ENCODE results near the gene DOCK10. TPM values are rescaled to one million over a fixed set of nuclear protein-coding genes. Genes with fewer than 3 reads are reported as not detected.

DOCK10 gene
- total RNA-seq, 1 donor from 2014 or later = 1.1 TPM

GRCh38 chr2:224994242-224994823 is 47.9 kb downstream of the DOCK10 start:
- H3K4me3 ChIP-seq (ENCODE audit: low read depth, low read length) = no peak overlapping the region
- FAIRE-seq = no peak
- no peaks in the 10 kb centered on the region for H3K36me3 ChIP-seq (ENCODE audit: control insufficient read depth, insufficient read depth, low read length)
- no peaks in the 10 kb centered on the region for H3K27me3 ChIP-seq (ENCODE audit: control insufficient read depth, insufficient read depth, low read length)
- DNase-seq (ENCODE audit: low read depth) = no peak
- TF ChIP-seq, protein P1, sequence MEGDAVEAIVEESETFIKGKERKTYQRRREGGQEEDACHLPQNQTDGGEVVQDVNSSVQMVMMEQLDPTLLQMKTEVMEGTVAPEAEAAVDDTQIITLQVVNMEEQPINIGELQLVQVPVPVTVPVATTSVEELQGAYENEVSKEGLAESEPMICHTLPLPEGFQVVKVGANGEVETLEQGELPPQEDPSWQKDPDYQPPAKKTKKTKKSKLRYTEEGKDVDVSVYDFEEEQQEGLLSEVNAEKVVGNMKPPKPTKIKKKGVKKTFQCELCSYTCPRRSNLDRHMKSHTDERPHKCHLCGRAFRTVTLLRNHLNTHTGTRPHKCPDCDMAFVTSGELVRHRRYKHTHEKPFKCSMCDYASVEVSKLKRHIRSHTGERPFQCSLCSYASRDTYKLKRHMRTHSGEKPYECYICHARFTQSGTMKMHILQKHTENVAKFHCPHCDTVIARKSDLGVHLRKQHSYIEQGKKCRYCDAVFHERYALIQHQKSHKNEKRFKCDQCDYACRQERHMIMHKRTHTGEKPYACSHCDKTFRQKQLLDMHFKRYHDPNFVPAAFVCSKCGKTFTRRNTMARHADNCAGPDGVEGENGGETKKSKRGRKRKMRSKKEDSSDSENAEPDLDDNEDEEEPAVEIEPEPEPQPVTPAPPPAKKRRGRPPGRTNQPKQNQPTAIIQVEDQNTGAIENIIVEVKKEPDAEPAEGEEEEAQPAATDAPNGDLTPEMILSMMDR (IDR thresholded peaks at IDR 0.05; ENCODE audit: insufficient read depth, low read length, severe bottlenecking) = no peak

GRCh38 chr2:224990710-224991109 is 51.6 kb downstream of the DOCK10 start:
- no peaks in the 10 kb centered on the region for H3K27me3 ChIP-seq (ENCODE audit: control insufficient read depth, insufficient read depth, low read length)
- no peak for FAIRE-seq
- TF ChIP-seq, protein P1 (IDR thresholded peaks at IDR 0.05; ENCODE audit: insufficient read depth, low read length, severe bottlenecking) = no peak

DNA sequence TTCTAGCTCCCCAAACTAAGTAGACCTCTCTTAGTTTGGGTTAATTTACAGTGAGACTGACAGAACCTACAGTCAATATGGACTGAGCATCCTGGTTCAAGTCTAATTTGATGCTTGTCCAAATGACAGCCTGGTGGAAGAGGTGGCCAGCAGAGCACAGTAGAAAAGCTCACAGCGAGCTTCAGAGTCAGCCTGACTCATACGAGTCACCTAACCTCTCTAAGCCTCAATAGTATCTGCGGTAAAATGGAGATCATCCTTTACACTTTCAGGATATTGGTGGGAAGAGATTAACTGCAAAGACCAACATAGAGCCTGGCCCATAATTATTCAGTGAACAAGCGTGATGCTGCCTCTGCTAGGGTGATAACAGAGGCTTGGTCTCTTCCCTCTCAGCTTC is 54.5 kb downstream of the DOCK10 start:
- Histone ChIP-seq H3K36me3 (ENCODE audit: control insufficient read depth, insufficient read depth, low read length) (no peaks in the 10 kb centered on the region), H3K27me3 (ENCODE audit: control insufficient read depth, insufficient read depth, low read length) (no peaks in the 10 kb centered on the region), H3K4me3 (ENCODE audit: low read depth, low read length) (no peak overlapping the region)
- FAIRE-seq = peak; percentile 18
- TF ChIP-seq, protein P1 (IDR thresholded peaks at IDR 0.05; ENCODE audit: insufficient read depth, low read length, severe bottlenecking) = no peak
- peak; percentile 23 for DNase-seq (ENCODE audit: low read depth)

More at GRCh38 chr2:224990710-224991109, 51.6 kb downstream of the DOCK10 start:
- no peak for DNase-seq (ENCODE audit: low read depth)
- Histone ChIP-seq H3K4me3 (ENCODE audit: low read depth, low read length) (no peak overlapping the region), H3K36me3 (ENCODE audit: control insufficient read depth, insufficient read depth, low read length) (no peaks in the 10 kb centered on the region)

GRCh38 chr2:224986477-224986876 is 55.8 kb downstream of the DOCK10 start:
- Histone ChIP-seq H3K36me3 (ENCODE audit: control insufficient read depth, insufficient read depth, low read length) (no peaks in the 10 kb centered on the region), H3K4me3 (ENCODE audit: low read depth, low read length) (no peak overlapping the region), H3K27me3 (ENCODE audit: control insufficient read depth, insufficient read depth, low read length) (no peaks in the 10 kb centered on the region)
- FAIRE-seq (no peak), DNase-seq (ENCODE audit: low read depth) (no peak)
- TF ChIP-seq, protein P1 (IDR thresholded peaks at IDR 0.05; ENCODE audit: insufficient read depth, low read length, severe bottlenecking) = no peak

- Histone ChIP-seq H3K36me3 (ENCODE audit: control insufficient read depth, insufficient read depth, low read length) (no peaks in the 10 kb centered on the region), H3K27me3 (ENCODE audit: control insufficient read depth, insufficient read depth, low read length) (no peaks in the 10 kb centered on the region), H3K4me3 (ENCODE audit: low read depth, low read length) (no peak overlapping the region)
- FAIRE-seq = no peak
- TF ChIP-seq, protein P1 (IDR thresholded peaks at IDR 0.05; ENCODE audit: insufficient read depth, low read length, severe bottlenecking) = no peak
- no peak for DNase-seq (ENCODE audit: low read depth)
Observed at GRCh38 chr2:224984637-224985036, 57.6 kb downstream of the DOCK10 start.

Data from bronchial epithelial cell (primary cell).